Vagina (tissue), 2 donors: ENCODE measurements around the gene MT1F. TPM values are rescaled to one million over a fixed set of nuclear protein-coding genes. Genes with fewer than 3 reads are reported as not detected.
A peak's percentile ranks its signal among the peaks of the same experiment; 100 is the strongest.

Experiments
- DNase-seq, 2 donors: peaks; one replicate each; pipeline ENCODE4 v3.0.0-alpha.2; 2017; ENCODE audit errors: extremely low spot score in 2 of 2
- H3K27ac ChIP-seq: fragments of 200-600 bp; sonication (generic); one replicate; pipeline ENCODE4 v1.5.1; 2019
- H3K27me3 ChIP-seq: fragments of 200-600 bp; sonication (generic); one replicate; pipeline ENCODE4 v1.5.1; 2019
- H3K36me3 ChIP-seq, 2 donors: fragments of 200-600 bp; sonication (generic); one replicate each; pipeline ENCODE4 v1.5.1; 2017 to 2019
- H3K4me1 ChIP-seq: fragments of 200-600 bp; sonication (generic); one replicate; pipeline ENCODE4 v1.5.1; 2019
- H3K4me3 ChIP-seq, 2 donors: fragments of 200-600 bp; sonication (generic); 1 replicate in 1 of 2; 2 replicates in 1 of 2; pipeline ENCODE4 v1.5.1; 2016 to 2019
- H3K9me3 ChIP-seq: fragments of 200-600 bp; sonication (generic); one replicate; pipeline ENCODE4 v1.5.1; 2019
- POLR2A ChIP-seq, 2 donors: fragments of 450-650 bp; IDR thresholded peaks; one replicate each; pipeline ENCODE4 v1.6.1; 2017; ENCODE audit warnings: antibody characterized with exemption in 2 of 2, mild to moderate bottlenecking in 2 of 2, moderate library complexity in 2 of 2
- POLR2AphosphoS5 ChIP-seq, 2 donors: sonication (generic); formaldehyde crosslinking; IDR thresholded peaks; one replicate each; pipeline ENCODE4 v1.9.0; 2017; ENCODE audit warnings: antibody characterized with exemption in 2 of 2, mild to moderate bottlenecking in 2 of 2, low read depth in 1 of 2; ENCODE audit not compliant: insufficient read depth in 1 of 2
- intact Hi-C: fragments of 100-400 bp; cut with DNase I; formaldehyde crosslinking; loops from one replicate; pipeline ENCODE4 v1.15.1; 2023
- total RNA-seq: library from RNA; depleted of rRNA; stranded (reverse); fragments of >200 nt; gene quantifications from one replicate; pipeline ENCODE4 v1.2.3, GENCODE V29; 2016
- TF ChIP-seq, protein P1 (sequence below), 3 experiments: fragments of 450-650 bp in 2 of 3; fragments of 200-600 bp in 1 of 3; sonication (generic) in 1 of 3; IDR thresholded peaks; one replicate each; pipeline ENCODE4 v1.5.1; 2017 to 2019; ENCODE audit warnings: antibody characterized with exemption in 3 of 3, mild to moderate bottlenecking in 2 of 3, moderate library complexity in 2 of 3

MT1F gene
- total RNA-seq, 1 donor from 2014 or later, result 16.0 TPM

- peak overlapping the region; percentile 71 for H3K27ac ChIP-seq
Measured at GRCh38 chr16:56633535-56633934, 24.2 kb upstream of the MT1F start.

DNA sequence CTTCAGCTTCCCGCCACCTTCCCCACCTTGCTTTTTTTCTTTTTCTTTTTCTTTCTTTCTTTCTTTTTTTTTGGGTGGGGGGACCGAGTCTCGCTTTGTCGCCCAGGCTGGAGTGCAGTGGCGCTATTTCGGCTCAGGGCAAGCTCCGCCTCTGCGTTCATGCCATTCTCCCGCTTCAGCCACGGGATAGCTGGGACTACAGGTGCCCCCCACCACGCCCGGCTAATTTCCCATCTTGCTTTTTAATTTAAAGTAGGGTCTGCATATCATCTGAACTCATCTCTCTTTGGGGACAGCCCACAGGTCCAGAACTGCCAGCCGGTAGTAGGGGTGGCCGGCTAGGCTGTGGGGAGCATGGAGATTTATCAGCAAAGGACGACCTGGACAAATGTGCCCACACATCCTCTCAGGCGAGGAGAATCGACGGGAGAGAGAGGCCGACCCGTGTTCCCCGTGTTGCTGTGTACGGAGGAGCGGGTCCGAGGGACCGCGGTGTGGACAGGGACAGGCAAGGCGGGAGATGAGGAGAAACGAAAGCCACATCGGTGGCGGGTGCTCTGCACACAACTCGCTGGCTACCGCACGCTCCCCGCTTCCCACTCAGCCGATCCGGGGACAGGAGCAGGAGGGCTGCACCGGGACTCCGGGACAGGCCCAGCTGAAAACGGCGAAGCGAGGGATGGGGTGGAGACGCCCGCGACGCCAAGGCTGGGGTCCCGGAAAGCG, 22.9 kb upstream of the MT1F start:
- Histone ChIP-seq H3K27me3 (no peaks in the 10 kb centered on the region), H3K9me3 (no peaks in the 10 kb centered on the region), H3K36me3 (no peaks in the 10 kb centered on the region), H3K27ac (no peak overlapping the region), H3K4me1 (peaks cover 32% of the 10 kb centered on the region), H3K4me3 (no peak overlapping the region)
- DNase-seq, result no peak
- intact Hi-C loops, result no loop called here
- TF ChIP-seq, protein P1, sequence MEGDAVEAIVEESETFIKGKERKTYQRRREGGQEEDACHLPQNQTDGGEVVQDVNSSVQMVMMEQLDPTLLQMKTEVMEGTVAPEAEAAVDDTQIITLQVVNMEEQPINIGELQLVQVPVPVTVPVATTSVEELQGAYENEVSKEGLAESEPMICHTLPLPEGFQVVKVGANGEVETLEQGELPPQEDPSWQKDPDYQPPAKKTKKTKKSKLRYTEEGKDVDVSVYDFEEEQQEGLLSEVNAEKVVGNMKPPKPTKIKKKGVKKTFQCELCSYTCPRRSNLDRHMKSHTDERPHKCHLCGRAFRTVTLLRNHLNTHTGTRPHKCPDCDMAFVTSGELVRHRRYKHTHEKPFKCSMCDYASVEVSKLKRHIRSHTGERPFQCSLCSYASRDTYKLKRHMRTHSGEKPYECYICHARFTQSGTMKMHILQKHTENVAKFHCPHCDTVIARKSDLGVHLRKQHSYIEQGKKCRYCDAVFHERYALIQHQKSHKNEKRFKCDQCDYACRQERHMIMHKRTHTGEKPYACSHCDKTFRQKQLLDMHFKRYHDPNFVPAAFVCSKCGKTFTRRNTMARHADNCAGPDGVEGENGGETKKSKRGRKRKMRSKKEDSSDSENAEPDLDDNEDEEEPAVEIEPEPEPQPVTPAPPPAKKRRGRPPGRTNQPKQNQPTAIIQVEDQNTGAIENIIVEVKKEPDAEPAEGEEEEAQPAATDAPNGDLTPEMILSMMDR (IDR thresholded peaks at IDR 0.05), result no peak
- no peak for TF ChIP-seq POLR2A (IDR thresholded peaks at IDR 0.05)

More at GRCh38 chr16:56633535-56633934, 24.2 kb upstream of the MT1F start:
- intact Hi-C loops, result loop anchor here (2.0 kb wide), 1 partner anchor 25 kb away; the partner anchor contains the start of gene MT2A
- H3K4me3 ChIP-seq, result peak overlapping the region; percentile 52 to 53
- H3K36me3 ChIP-seq, result no peaks in the 10 kb centered on the region
- no peak for TF ChIP-seq POLR2A (IDR thresholded peaks at IDR 0.05)
- TF ChIP-seq, protein P1 (IDR thresholded peaks at IDR 0.05), result no peak
- no peak for TF ChIP-seq POLR2AphosphoS5 (IDR thresholded peaks at IDR 0.05; ENCODE audit: insufficient read depth in 1 of 2, low read depth in 1 of 2)
- no peaks in the 10 kb centered on the region for H3K9me3 ChIP-seq
- H3K27me3 ChIP-seq, result no peaks in the 10 kb centered on the region
- peaks cover 27% of the 10 kb centered on the region for H3K4me1 ChIP-seq
- DNase-seq, result no peak

GRCh38 chr16:56635441-56635967, 22.3 kb upstream of the MT1F start:
- H3K27ac ChIP-seq, result no peak overlapping the region

GRCh38 chr16:56636616-56637413, 20.9 kb upstream of the MT1F start:
- no peaks in the 10 kb centered on the region for H3K27me3 ChIP-seq
- no peaks in the 10 kb centered on the region for H3K36me3 ChIP-seq
- peaks cover 32% of the 10 kb centered on the region for H3K4me1 ChIP-seq
- H3K9me3 ChIP-seq, result no peaks in the 10 kb centered on the region
- intact Hi-C loops, result no loop called here
- TF ChIP-seq, protein P1 (IDR thresholded peaks at IDR 0.05), result no peak
- TF ChIP-seq POLR2A (IDR thresholded peaks at IDR 0.05), result no peak
- no peak for TF ChIP-seq POLR2AphosphoS5 (IDR thresholded peaks at IDR 0.05; ENCODE audit: insufficient read depth in 1 of 2, low read depth in 1 of 2)
- H3K27ac ChIP-seq, result no peak overlapping the region
- no peak for DNase-seq
- no peak overlapping the region for H3K4me3 ChIP-seq

More at GRCh38 chr16:56635441-56635967, 22.3 kb upstream of the MT1F start:
- TF ChIP-seq, protein P1 (IDR thresholded peaks at IDR 0.05), result no peak
- H3K27me3 ChIP-seq, result no peaks in the 10 kb centered on the region
- no peaks in the 10 kb centered on the region for H3K36me3 ChIP-seq
- no peak overlapping the region for H3K4me3 ChIP-seq
- intact Hi-C loops, result no loop called here
- DNase-seq, result no peak
- H3K9me3 ChIP-seq, result no peaks in the 10 kb centered on the region
- H3K4me1 ChIP-seq, result peaks cover 32% of the 10 kb centered on the region
